Activated T-helper 1 cell treated with anti-CD3 and anti-CD28 coated beads, Interleukin-12 subunit alpha, Interleukin-12 subunit beta, Interleukin-2, Interleukin-4 antibody, amounts not matched to agents 30 ng/mL and 10 ng/mL and 1 ng/mL, durations not matched to agents 14 hours and 24 hours and 36 hours (primary cell): ENCODE results near the gene TMEM80. TPM values are rescaled to one million over a fixed set of nuclear protein-coding genes. Genes with fewer than 3 reads are reported as not detected.

Experiments
- DNase-seq: peaks from one replicate; pipeline ENCODE4 v3.0.0; 2021; ENCODE audit warnings: low spot score
- H3K27ac Mint-ChIP-seq: one replicate; pipeline ENCODE4 v1.8.0; 2021; ENCODE audit warnings: mild to moderate bottlenecking, mixed read lengths
- H3K27me3 Mint-ChIP-seq: one replicate; pipeline ENCODE4 v1.8.0; 2022; ENCODE audit warnings: mild to moderate bottlenecking, moderate library complexity, mixed read lengths; ENCODE audit not compliant: insufficient read depth
- H3K36me3 Mint-ChIP-seq: one replicate; pipeline ENCODE4 v1.8.0; 2021; ENCODE audit warnings: low read depth, mixed read lengths
- H3K4me1 Mint-ChIP-seq: one replicate; pipeline ENCODE4 v1.8.0; 2021; ENCODE audit warnings: low read depth, mixed read lengths
- H3K4me3 Mint-ChIP-seq: one replicate; pipeline ENCODE4 v1.8.0; 2021; ENCODE audit warnings: mild to moderate bottlenecking, moderate library complexity, mixed read lengths
- H3K9me3 Mint-ChIP-seq: one replicate; pipeline ENCODE4 v1.8.0; 2021; ENCODE audit warnings: mixed read lengths
- intact Hi-C: fragments of 100-400 bp; cut with micrococcal nuclease; formaldehyde crosslinking; loops from one replicate; pipeline ENCODE4 v1.15.1; 2024
- total RNA-seq: library from RNA; stranded (reverse); gene quantifications from 2 replicates; pipeline ENCODE4 v1.2.3, GENCODE V29; 2022

Gene TMEM80
- total RNA-seq, 1 donor from 2014 or later, result 14.2 TPM

DNA sequence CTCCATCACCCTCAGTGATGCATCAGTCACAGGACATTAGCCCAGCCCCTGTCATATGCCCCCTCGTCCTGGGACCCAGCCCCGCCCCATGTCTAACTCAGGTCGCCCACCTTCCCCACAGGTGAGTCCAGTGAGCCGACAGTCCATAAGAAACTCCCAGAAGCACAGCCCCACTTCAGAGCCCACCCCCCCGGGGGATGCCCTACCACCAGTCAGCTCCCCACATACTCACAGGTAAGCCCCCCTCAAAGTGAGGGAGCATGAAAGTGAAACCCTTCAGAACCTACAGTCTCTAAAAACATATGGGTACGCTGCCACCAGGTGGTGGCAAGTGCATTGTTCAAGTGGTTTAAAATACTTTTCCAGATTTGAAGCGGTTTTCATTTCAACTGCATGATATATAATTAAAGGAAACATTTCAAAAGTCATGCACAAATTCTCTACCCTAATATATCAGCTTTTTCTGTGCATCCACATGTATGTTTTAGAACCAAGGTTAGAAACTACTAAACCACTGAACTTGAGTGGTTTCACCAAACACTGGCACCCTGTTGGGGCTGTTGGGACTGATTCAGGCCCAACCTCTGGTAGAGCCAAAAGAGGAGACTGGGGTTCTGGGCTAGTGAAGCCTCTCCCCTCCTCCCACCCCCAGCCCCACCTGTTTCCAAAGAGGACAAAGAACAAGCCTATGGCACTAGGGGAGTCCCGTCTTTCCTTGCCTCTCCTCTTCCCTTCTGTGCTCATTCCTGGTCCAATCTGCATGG, 27.7 kb downstream of the TMEM80 start:
- peaks cover 3% of the 10 kb centered on the region for H3K36me3 Mint-ChIP-seq

DNA sequence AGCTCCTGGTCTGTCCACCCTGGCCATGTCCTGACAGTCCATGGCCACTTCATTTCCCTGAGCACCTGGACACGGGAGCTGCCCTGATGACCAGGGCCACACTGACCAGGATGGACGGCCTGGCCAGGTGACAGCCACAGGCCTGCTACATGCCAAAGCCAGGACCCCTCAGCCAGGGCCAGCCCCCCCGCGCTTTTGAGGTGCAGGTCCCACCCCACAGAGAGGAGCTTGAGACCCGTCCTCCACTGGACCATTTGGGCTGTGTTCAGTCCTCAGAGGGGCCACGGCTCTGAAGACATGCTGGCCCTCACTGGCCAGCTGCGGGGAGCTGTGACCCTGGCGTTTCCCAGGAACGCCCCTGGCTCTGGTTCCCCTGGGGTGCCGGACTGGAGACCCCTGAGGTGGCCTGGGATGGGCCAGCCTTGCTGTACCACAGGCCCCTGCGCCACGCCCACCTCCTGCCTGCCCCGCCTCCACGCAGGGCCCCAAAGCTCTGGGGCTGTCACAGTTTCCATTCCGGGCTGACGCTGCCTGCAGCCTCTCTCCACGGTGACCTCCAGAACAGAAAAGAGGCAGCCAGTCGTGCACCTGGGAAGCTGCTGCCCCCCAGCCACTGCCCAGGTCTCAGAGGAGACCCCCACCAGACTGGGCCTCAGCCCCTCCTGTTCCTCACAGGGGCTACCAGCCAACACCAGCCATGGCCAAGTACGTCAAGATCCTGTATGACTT, 28.6 kb downstream of the TMEM80 start:
- peaks cover 3% of the 10 kb centered on the region for H3K36me3 Mint-ChIP-seq
- H3K4me1 Mint-ChIP-seq, result peaks cover 8% of the 10 kb centered on the region
- no peak overlapping the region for H3K4me3 Mint-ChIP-seq
- peaks cover 20% of the 10 kb centered on the region for H3K27me3 Mint-ChIP-seq
- no peaks in the 10 kb centered on the region for H3K9me3 Mint-ChIP-seq
- peak overlapping the region; percentile 34 for H3K27ac Mint-ChIP-seq
- no peak for DNase-seq
- intact Hi-C loops, result loop anchor here (5.0 to 10.0 kb wide), 2 partner anchors 187 to 279 kb away; partner anchors contain the start of genes ANO9, HRAS and LRRC56

More for the DNA sequence above, 27.7 kb downstream of the TMEM80 start:
- no peaks in the 10 kb centered on the region for H3K9me3 Mint-ChIP-seq
- peaks cover 8% of the 10 kb centered on the region for H3K4me1 Mint-ChIP-seq
- H3K27ac Mint-ChIP-seq, result peak overlapping the region; percentile 9
- H3K4me3 Mint-ChIP-seq, result peak overlapping the region; percentile 75
- intact Hi-C loops, result loop anchor here (1.0 to 10.0 kb wide), 6 partner anchors 27 to 279 kb away; partner anchors contain the start of genes ANO9, HRAS and LRRC56
- DNase-seq, result peak; percentile 40
- peaks cover 25% of the 10 kb centered on the region for H3K27me3 Mint-ChIP-seq

DNA sequence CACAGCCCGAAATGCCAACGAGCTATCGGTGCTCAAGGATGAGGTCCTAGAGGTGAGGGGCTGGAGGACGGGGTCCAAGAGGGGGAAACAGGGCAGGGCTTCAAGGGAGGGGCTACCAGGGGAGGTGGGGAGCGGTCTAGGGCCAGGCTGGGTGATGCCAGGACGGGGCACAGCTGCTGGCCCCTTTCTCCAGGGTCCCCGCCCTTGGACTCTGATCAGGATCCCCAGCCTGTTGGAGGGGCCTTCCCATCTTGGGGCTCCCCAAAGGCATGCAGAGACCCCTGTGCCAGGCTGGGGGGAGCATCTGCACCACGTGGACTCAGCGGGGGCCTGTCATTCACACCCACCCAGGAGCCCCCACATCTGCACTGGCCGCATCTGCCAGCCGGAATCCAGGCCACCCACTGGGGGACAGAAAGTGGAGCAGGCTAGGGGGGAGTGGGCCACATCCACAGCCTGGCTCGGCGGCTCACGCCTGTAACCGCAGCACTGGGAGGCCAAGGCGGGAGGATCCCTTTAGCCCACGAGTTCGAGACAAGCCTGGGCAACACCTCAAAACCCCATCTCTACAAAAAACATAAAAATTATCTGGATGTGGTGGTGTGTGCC, 29.3 kb downstream of the TMEM80 start:
- intact Hi-C loops, result loop anchor here (5.0 to 10.0 kb wide), 2 partner anchors 188 to 280 kb away; partner anchors contain the start of genes ANO9, HRAS and LRRC56
- Mint-ChIP-seq H3K4me1 (peaks cover 8% of the 10 kb centered on the region), H3K27ac (peak overlapping the region; percentile 48), H3K27me3 (peaks cover 14% of the 10 kb centered on the region), H3K4me3 (peak overlapping the region; percentile 76), H3K9me3 (no peaks in the 10 kb centered on the region), H3K36me3 (peaks cover 2% of the 10 kb centered on the region)
- DNase-seq, result no peak

DNA sequence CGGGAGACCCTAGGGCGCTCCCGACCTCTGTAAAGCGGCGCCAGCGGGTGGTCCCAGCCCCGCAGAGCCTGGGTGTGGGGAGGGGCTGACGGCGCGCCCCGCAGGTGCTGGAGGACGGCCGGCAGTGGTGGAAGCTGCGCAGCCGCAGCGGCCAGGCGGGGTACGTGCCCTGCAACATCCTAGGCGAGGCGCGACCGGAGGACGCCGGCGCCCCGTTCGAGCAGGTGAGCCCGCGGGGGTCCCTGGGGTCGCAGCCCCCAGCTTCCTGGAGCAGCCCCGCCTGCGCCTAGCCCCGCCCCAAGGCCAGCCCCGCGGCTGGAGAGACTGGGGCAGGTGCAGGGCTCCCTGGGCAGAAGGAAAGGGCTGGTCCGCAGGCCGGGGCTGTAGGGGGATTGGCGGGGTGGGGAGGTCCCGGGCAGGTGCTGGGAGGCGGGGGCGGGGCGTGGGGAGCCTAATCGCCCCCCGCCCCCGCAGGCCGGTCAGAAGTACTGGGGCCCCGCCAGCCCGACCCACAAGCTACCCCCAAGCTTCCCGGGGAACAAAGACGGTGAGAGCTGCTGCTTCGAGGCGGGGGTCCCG, 30.1 kb downstream of the TMEM80 start:
- Mint-ChIP-seq H3K27me3 (peaks cover 13% of the 10 kb centered on the region), H3K4me1 (peaks cover 8% of the 10 kb centered on the region), H3K36me3 (peaks cover 2% of the 10 kb centered on the region), H3K4me3 (peak overlapping the region; percentile 76), H3K27ac (no peak overlapping the region), H3K9me3 (no peaks in the 10 kb centered on the region)
- DNase-seq, result no peak
- intact Hi-C loops, result loop anchor here (2.0 to 10.0 kb wide), 2 partner anchors 165 to 281 kb away; partner anchors contain the start of genes ANO9, LMNTD2 and RASSF7

DNA sequence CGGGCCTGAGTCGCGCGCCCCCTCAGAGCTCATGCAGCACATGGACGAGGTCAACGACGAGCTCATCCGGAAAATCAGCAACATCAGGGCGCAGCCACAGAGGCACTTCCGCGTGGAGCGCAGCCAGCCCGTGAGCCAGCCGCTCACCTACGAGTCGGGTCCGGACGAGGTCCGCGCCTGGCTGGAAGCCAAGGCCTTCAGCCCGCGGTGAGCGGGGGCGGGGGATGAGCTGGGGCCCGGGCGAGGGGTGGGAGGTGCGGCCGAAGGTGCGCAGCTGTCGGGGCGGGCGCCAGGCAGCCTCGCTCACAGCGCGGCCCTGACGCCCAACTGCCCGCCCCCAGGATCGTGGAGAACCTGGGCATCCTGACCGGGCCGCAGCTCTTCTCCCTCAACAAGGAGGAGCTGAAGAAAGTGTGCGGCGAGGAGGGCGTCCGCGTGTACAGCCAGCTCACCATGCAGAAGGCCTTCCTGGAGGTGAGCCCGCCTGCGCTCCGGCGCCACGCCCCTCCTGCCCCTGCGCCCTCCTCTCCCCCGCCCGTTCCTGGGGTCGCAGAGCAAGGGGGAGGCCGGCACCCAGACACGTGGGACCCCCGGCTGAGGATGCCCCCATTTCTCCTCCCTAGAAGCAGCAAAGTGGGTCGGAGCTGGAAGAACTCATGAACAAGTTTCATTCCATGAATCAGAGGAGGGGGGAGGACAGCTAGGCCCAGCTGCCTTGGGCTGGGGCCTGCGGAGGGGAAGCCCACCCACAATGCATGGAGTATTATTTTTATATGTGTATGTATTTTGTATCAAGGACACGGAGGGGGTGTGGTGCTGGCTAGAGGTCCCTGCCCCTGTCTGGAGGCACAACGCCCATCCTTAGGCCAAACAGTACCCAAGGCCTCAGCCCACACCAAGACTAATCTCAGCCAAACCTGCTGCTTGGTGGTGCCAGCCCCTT, 30.9 kb downstream of the TMEM80 start:
- intact Hi-C loops, result loop anchor here (2.0 to 10.0 kb wide), 2 partner anchors 166 to 282 kb away; partner anchors contain the start of genes ANO9, LMNTD2 and RASSF7
- DNase-seq, result peak; percentile 46
- peaks cover 8% of the 10 kb centered on the region for H3K4me1 Mint-ChIP-seq
- peaks cover 11% of the 10 kb centered on the region for H3K27me3 Mint-ChIP-seq
- H3K36me3 Mint-ChIP-seq, result peaks cover 2% of the 10 kb centered on the region
- peak overlapping the region; percentile 37 for H3K4me3 Mint-ChIP-seq
- H3K9me3 Mint-ChIP-seq, result no peaks in the 10 kb centered on the region
- no peak overlapping the region for H3K27ac Mint-ChIP-seq

DNA sequence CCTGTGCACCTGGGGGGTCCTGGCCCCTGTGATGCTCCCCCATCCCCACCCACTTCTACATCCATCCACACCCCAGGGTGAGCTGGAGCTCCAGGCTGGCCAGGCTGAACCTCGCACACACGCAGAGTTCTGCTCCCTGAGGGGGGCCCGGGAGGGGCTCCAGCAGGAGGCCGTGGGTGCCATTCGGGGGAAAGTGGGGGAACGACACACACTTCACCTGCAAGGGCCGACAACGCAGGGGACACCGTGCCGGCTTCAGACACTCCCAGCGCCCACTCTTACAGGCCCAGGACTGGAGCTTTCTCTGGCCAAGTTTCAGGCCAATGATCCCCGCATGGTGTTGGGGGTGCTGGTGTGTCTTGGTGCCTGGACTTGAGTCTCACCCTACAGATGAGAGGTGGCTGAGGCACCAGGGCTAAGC, 31.7 kb downstream of the TMEM80 start:
- intact Hi-C loops, result loop anchor here (2.0 to 10.0 kb wide), 2 partner anchors 166 to 282 kb away; partner anchors contain the start of genes ANO9, LMNTD2 and RASSF7
- Mint-ChIP-seq H3K4me3 (no peak overlapping the region), H3K27ac (no peak overlapping the region), H3K9me3 (no peaks in the 10 kb centered on the region), H3K36me3 (peaks cover 2% of the 10 kb centered on the region), H3K27me3 (peaks cover 11% of the 10 kb centered on the region), H3K4me1 (peaks cover 8% of the 10 kb centered on the region)
- DNase-seq, result no peak

DNA sequence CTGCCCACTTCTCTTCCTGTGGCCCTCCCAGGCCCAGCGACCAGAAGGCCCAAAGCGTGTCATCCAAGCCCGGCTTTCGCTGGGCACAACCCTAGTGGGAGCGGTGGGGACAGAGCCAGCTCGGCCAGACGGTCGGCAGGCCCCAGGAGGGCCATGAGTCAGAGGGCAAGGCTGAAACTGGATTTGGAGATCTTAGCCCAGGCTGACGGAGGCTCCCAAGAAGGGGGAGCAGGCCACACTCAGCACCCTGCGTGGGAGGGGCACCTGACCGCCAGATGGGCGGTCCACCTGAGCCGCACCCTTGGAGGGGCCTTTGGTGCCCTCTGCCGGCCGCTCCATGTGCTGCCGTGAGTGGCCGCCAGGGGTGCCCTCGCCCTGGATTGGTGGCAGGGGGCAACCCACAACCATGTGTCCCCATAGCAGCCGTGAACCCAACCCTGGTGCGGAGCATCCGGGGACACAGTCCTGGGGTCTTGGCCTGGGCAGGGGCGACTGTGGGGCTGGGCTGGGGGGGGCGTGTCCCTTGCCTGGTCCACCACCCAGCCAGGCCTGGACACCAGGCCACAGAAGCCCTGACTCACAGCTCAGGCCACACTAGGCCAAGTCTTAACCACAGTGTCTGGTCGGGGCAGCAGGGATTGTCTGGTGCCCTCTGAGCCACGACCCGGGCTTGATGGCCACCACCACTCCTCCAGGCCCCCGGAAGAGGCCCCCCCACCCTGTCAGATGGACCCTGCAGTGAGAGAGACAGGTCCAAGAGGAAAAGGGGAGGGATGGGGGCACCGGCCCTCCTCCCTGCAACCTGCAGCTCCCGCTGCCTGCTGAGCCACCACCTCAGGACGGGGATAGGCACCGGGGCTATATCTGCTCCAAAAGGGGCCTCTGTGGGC, 32.5 kb downstream of the TMEM80 start:
- DNase-seq, result peak; percentile 72
- Mint-ChIP-seq H3K4me3 (no peak overlapping the region), H3K27ac (no peak overlapping the region), H3K9me3 (no peaks in the 10 kb centered on the region), H3K27me3 (peaks cover 9% of the 10 kb centered on the region), H3K4me1 (peaks cover 6% of the 10 kb centered on the region), H3K36me3 (peaks cover 1% of the 10 kb centered on the region)
- intact Hi-C loops, result loop anchor here (1.0 to 10.0 kb wide), 4 partner anchors 19 to 283 kb away; partner anchors contain the start of genes ANO9, LMNTD2, RASSF7 and TALDO1

DNA sequence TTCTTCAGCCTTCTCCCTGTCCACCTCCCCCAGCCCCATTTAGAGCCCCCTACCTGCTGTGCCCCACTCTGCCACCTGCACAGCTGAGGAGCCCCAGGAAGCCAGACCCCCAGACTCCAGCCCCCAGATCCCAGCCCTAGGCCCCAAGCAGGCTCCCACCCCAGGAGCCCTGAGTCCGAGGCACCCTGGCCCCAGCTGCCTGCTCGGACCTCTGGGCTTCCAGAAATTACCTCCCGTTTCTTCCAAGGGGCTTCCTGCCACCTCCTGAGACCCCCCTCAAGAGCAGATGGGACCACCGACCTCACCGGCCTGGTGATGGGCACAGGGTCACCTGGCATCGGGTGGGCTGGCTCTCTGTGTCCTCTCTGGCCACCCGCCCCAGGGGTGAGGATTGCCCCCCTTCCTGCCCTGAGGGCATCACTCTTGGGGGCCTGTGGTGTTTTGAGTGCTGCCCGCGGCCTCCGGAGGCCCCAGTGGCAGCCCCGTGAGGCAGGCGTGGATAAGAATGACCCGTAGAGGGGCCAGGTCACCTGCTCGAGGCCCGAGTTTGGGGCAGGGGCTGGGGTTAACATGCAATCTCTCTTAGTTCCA, 33.4 kb downstream of the TMEM80 start:
- no peaks in the 10 kb centered on the region for H3K9me3 Mint-ChIP-seq
- no peak overlapping the region for H3K4me3 Mint-ChIP-seq
- no peaks in the 10 kb centered on the region for H3K36me3 Mint-ChIP-seq
- no peaks in the 10 kb centered on the region for H3K4me1 Mint-ChIP-seq
- H3K27ac Mint-ChIP-seq, result no peak overlapping the region
- H3K27me3 Mint-ChIP-seq, result peaks cover 5% of the 10 kb centered on the region
- DNase-seq, result no peak
- intact Hi-C loops, result loop anchor here (1.0 to 10.0 kb wide), 3 partner anchors 18 to 284 kb away; partner anchors contain the start of genes ANO9 and TALDO1

DNA sequence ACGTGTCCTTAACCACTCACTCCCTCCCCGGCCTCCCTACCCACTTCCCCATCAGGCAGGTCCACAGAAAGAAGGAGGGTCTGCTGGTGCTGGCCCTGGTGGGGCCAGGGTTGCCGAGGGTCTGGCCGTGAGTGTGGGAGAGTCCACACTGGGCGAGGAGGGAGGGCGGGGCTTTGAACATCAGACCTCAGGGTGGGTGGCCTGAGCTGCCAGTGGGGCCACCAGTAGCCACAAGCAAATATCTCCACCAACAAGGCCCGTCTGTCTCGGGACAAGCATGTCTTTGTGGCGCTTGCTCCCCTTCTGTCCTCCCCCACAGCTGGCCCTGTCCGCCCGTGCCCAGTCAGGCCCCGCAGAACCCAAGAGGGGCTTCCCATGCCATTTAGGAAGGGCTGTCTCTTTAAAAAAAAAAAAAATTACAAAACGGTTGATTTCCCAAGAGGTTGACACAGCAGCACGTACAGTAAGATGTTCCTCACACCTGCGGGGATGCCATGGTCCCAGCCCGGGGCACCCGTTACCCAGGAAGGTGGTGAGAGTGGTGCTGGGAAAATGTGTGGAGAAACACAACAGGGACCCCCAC, 34.0 kb downstream of the TMEM80 start:
- DNase-seq, result no peak
- no peak overlapping the region for H3K27ac Mint-ChIP-seq
- H3K4me3 Mint-ChIP-seq, result no peak overlapping the region
- intact Hi-C loops, result loop anchor here (10.0 kb wide), 1 partner anchor 285 kb away; the partner anchor contains the start of gene ANO9
- no peaks in the 10 kb centered on the region for H3K4me1 Mint-ChIP-seq
- H3K27me3 Mint-ChIP-seq, result peaks cover 5% of the 10 kb centered on the region
- H3K36me3 Mint-ChIP-seq, result no peaks in the 10 kb centered on the region
- H3K9me3 Mint-ChIP-seq, result no peaks in the 10 kb centered on the region

DNA sequence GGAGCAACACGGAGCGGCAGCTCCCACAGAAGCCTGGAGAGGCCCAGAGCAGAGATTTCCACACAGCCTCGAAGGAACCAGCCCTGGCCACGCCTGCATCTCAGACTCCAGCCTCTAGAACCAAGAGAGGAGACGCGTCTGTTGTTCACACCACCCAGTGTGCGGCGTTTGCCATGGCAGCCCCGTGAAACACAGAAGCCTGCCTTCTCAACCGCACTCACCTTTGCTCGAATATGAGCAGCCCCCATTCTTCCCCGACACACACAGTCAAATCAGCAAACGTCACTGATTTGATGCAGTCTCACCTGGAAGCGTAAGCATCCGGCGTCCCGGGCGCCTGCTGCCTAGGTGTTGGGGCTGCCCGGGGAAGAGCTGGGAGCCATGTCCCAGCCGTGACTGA, 37.5 kb downstream of the TMEM80 start:
- H3K36me3 Mint-ChIP-seq, result no peaks in the 10 kb centered on the region
- no peaks in the 10 kb centered on the region for H3K9me3 Mint-ChIP-seq
- DNase-seq, result no peak
- no peak overlapping the region for H3K4me3 Mint-ChIP-seq
- peaks cover 10% of the 10 kb centered on the region for H3K4me1 Mint-ChIP-seq
- no peak overlapping the region for H3K27ac Mint-ChIP-seq
- peaks cover 4% of the 10 kb centered on the region for H3K27me3 Mint-ChIP-seq
- intact Hi-C loops, result no loop called here
